ENCODE measurements around the gene CACNG3.

The CACNG3 gene

DNA sequence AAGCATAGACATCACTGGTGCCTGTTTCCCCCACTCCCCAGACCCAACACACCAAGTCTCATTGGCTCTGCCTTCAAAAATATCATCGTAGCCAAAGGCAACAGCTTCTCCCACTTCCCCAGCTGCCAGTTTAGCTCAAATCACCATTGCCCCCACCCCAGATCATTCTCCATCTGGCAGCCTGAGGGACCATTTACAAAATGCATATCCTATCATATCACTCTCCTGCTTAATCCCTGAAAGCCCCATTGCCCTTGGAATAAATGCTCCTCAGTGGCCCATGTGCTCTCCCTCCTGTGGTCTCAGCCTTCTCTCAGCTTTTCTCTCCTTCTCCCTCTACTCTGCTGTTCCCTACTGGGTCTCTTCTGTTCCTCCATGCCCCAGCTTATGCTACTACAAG is 68.3 kb downstream of the CACNG3 start:
- ATAC-seq, result no peak
- TF ChIP-seq ZNF8 (CRISPR knock-in tag; IDR thresholded peaks at IDR 0.05), result no peak
- TF ChIP-seq POU6F1 (CRISPR knock-in tag; IDR thresholded peaks at IDR 0.05; ENCODE audit: borderline replicate concordance, low read depth), result no peak

- TF ChIP-seq ESRRG (CRISPR knock-in tag; IDR thresholded peaks at IDR 0.05) (no peak), POU6F1 (CRISPR knock-in tag; IDR thresholded peaks at IDR 0.05; ENCODE audit: borderline replicate concordance, low read depth) (no peak), ZFP3 (CRISPR knock-in tag; IDR thresholded peaks at IDR 0.05) (no peak), SNAI2 (CRISPR knock-in tag; IDR thresholded peaks at IDR 0.05) (no peak), ZC3H10 (CRISPR knock-in tag; IDR thresholded peaks at IDR 0.05) (no peak), ZNF8 (CRISPR knock-in tag; IDR thresholded peaks at IDR 0.05) (no peak), ISL1 (CRISPR knock-in tag; IDR thresholded peaks at IDR 0.05) (no peak), TSHZ2 (CRISPR knock-in tag; IDR thresholded peaks at IDR 0.05) (no peak), ZFP30 (CRISPR knock-in tag; IDR thresholded peaks at IDR 0.05) (no peak), PATZ1 (CRISPR knock-in tag; IDR thresholded peaks at IDR 0.05; ENCODE audit: borderline replicate concordance) (no peak), RARB (CRISPR knock-in tag; IDR thresholded peaks at IDR 0.05) (no peak), TOX (CRISPR knock-in tag; IDR thresholded peaks at IDR 0.05; ENCODE audit: borderline replicate concordance) (no peak), BACH2 (CRISPR knock-in tag; IDR thresholded peaks at IDR 0.05; ENCODE audit: borderline replicate concordance) (no peak), TCF4 (CRISPR knock-in tag; IDR thresholded peaks at IDR 0.05; ENCODE audit: borderline replicate concordance) (no peak), ZNF70 (CRISPR knock-in tag; IDR thresholded peaks at IDR 0.05) (no peak), PPARA (CRISPR knock-in tag; IDR thresholded peaks at IDR 0.05; ENCODE audit: borderline replicate concordance) (no peak)
- TF ChIP-seq, protein P1, sequence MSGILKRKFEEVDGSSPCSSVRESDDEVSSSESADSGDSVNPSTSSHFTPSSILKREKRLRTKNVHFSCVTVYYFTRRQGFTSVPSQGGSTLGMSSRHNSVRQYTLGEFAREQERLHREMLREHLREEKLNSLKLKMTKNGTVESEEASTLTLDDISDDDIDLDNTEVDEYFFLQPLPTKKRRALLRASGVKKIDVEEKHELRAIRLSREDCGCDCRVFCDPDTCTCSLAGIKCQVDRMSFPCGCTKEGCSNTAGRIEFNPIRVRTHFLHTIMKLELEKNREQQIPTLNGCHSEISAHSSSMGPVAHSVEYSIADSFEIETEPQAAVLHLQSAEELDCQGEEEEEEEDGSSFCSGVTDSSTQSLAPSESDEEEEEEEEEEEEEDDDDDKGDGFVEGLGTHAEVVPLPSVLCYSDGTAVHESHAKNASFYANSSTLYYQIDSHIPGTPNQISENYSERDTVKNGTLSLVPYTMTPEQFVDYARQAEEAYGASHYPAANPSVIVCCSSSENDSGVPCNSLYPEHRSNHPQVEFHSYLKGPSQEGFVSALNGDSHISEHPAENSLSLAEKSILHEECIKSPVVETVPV (CRISPR knock-in tag; IDR thresholded peaks at IDR 0.05), result no peak
- no peak for ATAC-seq
These were observed 72.8 kb downstream of the CACNG3 start for GRCh38 chr16:24328835-24329452.

GRCh38 chr16:24332178-24332577 is 76.0 kb downstream of the CACNG3 start:
- no peak for TF ChIP-seq RARB (CRISPR knock-in tag; IDR thresholded peaks at IDR 0.05)
- ATAC-seq, result no peak

GRCh38 chr16:24332582-24333090 is 76.5 kb downstream of the CACNG3 start:
- ATAC-seq, result no peak

More at GRCh38 chr16:24332582-24333090, 76.5 kb downstream of the CACNG3 start:
- no peak for TF ChIP-seq ZFP3 (CRISPR knock-in tag; IDR thresholded peaks at IDR 0.05)
- TF ChIP-seq TOX (CRISPR knock-in tag; IDR thresholded peaks at IDR 0.05; ENCODE audit: borderline replicate concordance), result no peak
- no peak for TF ChIP-seq PPARA (CRISPR knock-in tag; IDR thresholded peaks at IDR 0.05; ENCODE audit: borderline replicate concordance)
- TF ChIP-seq, protein P2, sequence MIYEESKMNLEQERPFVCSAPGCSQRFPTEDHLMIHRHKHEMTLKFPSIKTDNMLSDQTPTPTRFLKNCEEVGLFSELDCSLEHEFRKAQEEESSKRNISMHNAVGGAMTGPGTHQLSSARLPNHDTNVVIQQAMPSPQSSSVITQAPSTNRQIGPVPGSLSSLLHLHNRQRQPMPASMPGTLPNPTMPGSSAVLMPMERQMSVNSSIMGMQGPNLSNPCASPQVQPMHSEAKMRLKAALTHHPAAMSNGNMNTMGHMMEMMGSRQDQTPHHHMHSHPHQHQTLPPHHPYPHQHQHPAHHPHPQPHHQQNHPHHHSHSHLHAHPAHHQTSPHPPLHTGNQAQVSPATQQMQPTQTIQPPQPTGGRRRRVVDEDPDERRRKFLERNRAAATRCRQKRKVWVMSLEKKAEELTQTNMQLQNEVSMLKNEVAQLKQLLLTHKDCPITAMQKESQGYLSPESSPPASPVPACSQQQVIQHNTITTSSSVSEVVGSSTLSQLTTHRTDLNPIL (CRISPR knock-in tag; IDR thresholded peaks at IDR 0.05; ENCODE audit: low read depth), result no peak
- TF ChIP-seq OSR1 (CRISPR knock-in tag; IDR thresholded peaks at IDR 0.05), result no peak
- no peak for TF ChIP-seq SNAI2 (CRISPR knock-in tag; IDR thresholded peaks at IDR 0.05)
- TF ChIP-seq, protein P1 (CRISPR knock-in tag; IDR thresholded peaks at IDR 0.05), result no peak
- TF ChIP-seq POU6F1 (CRISPR knock-in tag; IDR thresholded peaks at IDR 0.05; ENCODE audit: borderline replicate concordance, low read depth), result no peak
- TF ChIP-seq ZNF70 (CRISPR knock-in tag; IDR thresholded peaks at IDR 0.05), result no peak
- TF ChIP-seq ESRRG (CRISPR knock-in tag; IDR thresholded peaks at IDR 0.05), result no peak
- TF ChIP-seq ARNTL (CRISPR knock-in tag; IDR thresholded peaks at IDR 0.05; ENCODE audit: borderline replicate concordance, low read depth), result no peak

Measured in SK-N-SH treated with all-trans-retinoic acid at 6 μM for 48 hours (cell line).